ENCODE results near the gene RALGAPA2. TPM values are rescaled to one million over a fixed set of nuclear protein-coding genes. Genes with fewer than 3 reads are reported as not detected.

Gene RALGAPA2
- total RNA-seq, 1 experiment from 2014 or later, result 18.2 TPM

DNA sequence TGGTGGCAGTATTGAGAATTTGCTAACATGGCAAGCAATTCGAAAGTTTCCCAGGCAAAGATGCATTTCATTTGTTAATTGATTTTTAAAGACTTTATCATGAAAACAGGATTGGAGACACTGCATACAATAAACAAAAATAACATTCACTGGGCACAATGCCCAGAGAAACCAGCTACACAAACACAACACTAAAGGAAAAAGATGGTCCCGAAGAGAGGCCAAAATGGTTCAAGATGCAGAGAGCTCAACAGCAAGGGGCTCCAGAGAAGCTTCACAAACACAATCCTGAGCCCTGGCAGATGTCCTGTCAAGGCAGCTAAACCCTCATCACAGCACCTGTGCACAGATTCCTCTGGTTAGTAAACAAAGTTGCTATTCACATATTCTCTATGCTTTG, 265.2 kb downstream of the RALGAPA2 start:
- ChIA-PET POLR2A (no interaction called here), CTCF (interaction anchor here (0.9 kb wide), 1 partner anchor 74 kb away, joined by 4 read pairs; no protein-coding TSS in a partner anchor)
- Mint-ChIP-seq H3K9me3 (no peaks in the 10 kb centered on the region), H3K27me3 (ENCODE audit: low read depth) (no peaks in the 10 kb centered on the region), H3K4me3 (no peak overlapping the region), H3K27ac (no peak overlapping the region), H3K36me3 (no peaks in the 10 kb centered on the region), H3K4me1 (peaks cover 33% of the 10 kb centered on the region)
- ATAC-seq (no peak), DNase-seq (ENCODE audit: low spot score) (no peak)
- TF ChIP-seq NR3C1 (CRISPR knock-in tag; conservative IDR thresholded peaks at IDR 0.05; ENCODE audit: low read depth) (no peak), ZNF671 (CRISPR knock-in tag; IDR thresholded peaks at IDR 0.05) (no peak), ZNF416 (CRISPR knock-in tag; IDR thresholded peaks at IDR 0.05) (no peak), KAT7 (CRISPR knock-in tag; IDR thresholded peaks at IDR 0.05; ENCODE audit: borderline replicate concordance) (no peak), GRHL2 (CRISPR knock-in tag; IDR thresholded peaks at IDR 0.05; ENCODE audit: insufficient replicate concordance, severe bottlenecking) (no peak), SMAD4 (CRISPR knock-in tag; IDR thresholded peaks at IDR 0.05) (no peak), GABPB1 (CRISPR knock-in tag; IDR thresholded peaks at IDR 0.05) (no peak), RORB (CRISPR knock-in tag; IDR thresholded peaks at IDR 0.05) (no peak), NR2C2 (CRISPR knock-in tag; IDR thresholded peaks at IDR 0.05) (no peak), ZNF423 (CRISPR knock-in tag; IDR thresholded peaks at IDR 0.05) (no peak), SOX15 (CRISPR knock-in tag; IDR thresholded peaks at IDR 0.05) (no peak), ETV6 (CRISPR knock-in tag; IDR thresholded peaks at IDR 0.05) (no peak)
- TF ChIP-seq, protein P1, sequence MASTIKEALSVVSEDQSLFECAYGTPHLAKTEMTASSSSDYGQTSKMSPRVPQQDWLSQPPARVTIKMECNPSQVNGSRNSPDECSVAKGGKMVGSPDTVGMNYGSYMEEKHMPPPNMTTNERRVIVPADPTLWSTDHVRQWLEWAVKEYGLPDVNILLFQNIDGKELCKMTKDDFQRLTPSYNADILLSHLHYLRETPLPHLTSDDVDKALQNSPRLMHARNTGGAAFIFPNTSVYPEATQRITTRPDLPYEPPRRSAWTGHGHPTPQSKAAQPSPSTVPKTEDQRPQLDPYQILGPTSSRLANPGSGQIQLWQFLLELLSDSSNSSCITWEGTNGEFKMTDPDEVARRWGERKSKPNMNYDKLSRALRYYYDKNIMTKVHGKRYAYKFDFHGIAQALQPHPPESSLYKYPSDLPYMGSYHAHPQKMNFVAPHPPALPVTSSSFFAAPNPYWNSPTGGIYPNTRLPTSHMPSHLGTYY (CRISPR knock-in tag; IDR thresholded peaks at IDR 0.05), result no peak
- TF ChIP-seq, protein P2, sequence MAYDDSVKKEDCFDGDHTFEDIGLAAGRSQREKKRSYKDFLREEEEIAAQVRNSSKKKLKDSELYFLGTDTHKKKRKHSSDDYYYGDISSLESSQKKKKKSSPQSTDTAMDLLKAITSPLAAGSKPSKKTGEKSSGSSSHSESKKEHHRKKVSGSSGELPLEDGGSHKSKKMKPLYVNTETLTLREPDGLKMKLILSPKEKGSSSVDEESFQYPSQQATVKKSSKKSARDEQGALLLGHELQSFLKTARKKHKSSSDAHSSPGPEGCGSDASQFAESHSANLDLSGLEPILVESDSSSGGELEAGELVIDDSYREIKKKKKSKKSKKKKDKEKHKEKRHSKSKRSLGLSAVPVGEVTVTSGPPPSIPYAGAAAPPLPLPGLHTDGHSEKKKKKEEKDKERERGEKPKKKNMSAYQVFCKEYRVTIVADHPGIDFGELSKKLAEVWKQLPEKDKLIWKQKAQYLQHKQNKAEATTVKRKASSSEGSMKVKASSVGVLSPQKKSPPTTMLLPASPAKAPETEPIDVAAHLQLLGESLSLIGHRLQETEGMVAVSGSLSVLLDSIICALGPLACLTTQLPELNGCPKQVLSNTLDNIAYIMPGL (CRISPR knock-in tag; IDR thresholded peaks at IDR 0.05), result no peak
- TF ChIP-seq, protein P3, sequence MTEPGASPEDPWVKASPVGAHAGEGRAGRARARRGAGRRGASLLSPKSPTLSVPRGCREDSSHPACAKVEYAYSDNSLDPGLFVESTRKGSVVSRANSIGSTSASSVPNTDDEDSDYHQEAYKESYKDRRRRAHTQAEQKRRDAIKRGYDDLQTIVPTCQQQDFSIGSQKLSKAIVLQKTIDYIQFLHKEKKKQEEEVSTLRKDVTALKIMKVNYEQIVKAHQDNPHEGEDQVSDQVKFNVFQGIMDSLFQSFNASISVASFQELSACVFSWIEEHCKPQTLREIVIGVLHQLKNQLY (CRISPR knock-in tag; IDR thresholded peaks at IDR 0.05), result no peak
- TF ChIP-seq, protein P4, sequence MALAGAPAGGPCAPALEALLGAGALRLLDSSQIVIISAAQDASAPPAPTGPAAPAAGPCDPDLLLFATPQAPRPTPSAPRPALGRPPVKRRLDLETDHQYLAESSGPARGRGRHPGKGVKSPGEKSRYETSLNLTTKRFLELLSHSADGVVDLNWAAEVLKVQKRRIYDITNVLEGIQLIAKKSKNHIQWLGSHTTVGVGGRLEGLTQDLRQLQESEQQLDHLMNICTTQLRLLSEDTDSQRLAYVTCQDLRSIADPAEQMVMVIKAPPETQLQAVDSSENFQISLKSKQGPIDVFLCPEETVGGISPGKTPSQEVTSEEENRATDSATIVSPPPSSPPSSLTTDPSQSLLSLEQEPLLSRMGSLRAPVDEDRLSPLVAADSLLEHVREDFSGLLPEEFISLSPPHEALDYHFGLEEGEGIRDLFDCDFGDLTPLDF (CRISPR knock-in tag; IDR thresholded peaks at IDR 0.05), result no peak
- TF ChIP-seq, protein P5, sequence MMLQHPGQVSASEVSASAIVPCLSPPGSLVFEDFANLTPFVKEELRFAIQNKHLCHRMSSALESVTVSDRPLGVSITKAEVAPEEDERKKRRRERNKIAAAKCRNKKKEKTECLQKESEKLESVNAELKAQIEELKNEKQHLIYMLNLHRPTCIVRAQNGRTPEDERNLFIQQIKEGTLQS (CRISPR knock-in tag; conservative IDR thresholded peaks at IDR 0.05), result no peak
- TF ChIP-seq, protein P6, sequence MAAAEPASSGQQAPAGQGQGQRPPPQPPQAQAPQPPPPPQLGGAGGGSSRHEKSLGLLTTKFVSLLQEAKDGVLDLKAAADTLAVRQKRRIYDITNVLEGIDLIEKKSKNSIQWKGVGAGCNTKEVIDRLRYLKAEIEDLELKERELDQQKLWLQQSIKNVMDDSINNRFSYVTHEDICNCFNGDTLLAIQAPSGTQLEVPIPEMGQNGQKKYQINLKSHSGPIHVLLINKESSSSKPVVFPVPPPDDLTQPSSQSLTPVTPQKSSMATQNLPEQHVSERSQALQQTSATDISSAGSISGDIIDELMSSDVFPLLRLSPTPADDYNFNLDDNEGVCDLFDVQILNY (CRISPR knock-in tag; IDR thresholded peaks at IDR 0.05), result no peak
- TF ChIP-seq, protein P7, sequence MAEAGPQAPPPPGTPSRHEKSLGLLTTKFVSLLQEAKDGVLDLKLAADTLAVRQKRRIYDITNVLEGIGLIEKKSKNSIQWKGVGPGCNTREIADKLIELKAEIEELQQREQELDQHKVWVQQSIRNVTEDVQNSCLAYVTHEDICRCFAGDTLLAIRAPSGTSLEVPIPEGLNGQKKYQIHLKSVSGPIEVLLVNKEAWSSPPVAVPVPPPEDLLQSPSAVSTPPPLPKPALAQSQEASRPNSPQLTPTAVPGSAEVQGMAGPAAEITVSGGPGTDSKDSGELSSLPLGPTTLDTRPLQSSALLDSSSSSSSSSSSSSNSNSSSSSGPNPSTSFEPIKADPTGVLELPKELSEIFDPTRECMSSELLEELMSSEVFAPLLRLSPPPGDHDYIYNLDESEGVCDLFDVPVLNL (CRISPR knock-in tag; IDR thresholded peaks at IDR 0.05; ENCODE audit: borderline replicate concordance, low read depth), result no peak
- TF ChIP-seq, protein P8, sequence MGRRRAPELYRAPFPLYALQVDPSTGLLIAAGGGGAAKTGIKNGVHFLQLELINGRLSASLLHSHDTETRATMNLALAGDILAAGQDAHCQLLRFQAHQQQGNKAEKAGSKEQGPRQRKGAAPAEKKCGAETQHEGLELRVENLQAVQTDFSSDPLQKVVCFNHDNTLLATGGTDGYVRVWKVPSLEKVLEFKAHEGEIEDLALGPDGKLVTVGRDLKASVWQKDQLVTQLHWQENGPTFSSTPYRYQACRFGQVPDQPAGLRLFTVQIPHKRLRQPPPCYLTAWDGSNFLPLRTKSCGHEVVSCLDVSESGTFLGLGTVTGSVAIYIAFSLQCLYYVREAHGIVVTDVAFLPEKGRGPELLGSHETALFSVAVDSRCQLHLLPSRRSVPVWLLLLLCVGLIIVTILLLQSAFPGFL (CRISPR knock-in tag; IDR thresholded peaks at IDR 0.05; ENCODE audit: borderline replicate concordance), result no peak
